ENCODE measurements around the gene PCNX2. TPM values are rescaled to one million over a fixed set of nuclear protein-coding genes. Genes with fewer than 3 reads are reported as not detected.
A peak's percentile ranks its signal among the peaks of the same experiment; 100 is the strongest.
"Not testable (repeated sequence)": the region's sequence is repeated elsewhere in the genome, so short reads cannot be mapped to it uniquely, and the experiment has no call there.

PCNX2 gene
- total RNA-seq, 1 donor from 2014 or later = 12.8 TPM

DNA sequence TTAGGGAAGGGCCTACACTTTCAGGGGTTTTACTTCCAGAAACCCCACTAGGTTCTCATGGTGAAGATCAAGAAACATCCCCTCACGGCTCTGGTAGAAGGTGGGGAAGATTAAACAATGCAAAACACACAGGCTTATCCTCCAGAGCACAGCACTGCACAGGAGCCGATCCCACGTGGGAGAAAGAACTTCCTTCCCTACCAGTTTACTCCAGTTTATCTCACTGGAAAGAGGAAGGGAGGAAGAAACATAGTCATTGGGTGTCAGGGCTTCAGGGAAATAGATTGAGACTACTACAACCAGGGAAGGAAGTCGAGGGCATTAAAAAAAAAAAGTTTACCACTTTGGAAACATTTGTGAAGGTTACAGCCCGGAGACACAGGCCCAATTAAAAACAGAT, 180.7 kb downstream of the PCNX2 start:
- Mint-ChIP-seq H3K36me3 (ENCODE audit: low read depth) (peaks cover 6% of the 10 kb centered on the region), H3K9me3 (no peaks in the 10 kb centered on the region), H3K27me3 (ENCODE audit: low read depth) (no peaks in the 10 kb centered on the region), H3K4me1 (ENCODE audit: low read depth) (peaks cover 29% of the 10 kb centered on the region), H3K27ac (no peak overlapping the region), H3K4me3 (ENCODE audit: low read depth) (no peak overlapping the region)
- intact Hi-C loops (cut with micrococcal nuclease) = loop anchor here (10.0 kb wide), 1 partner anchor 310 kb away; the partner anchor contains the start of gene MAP10
- no peak for DNase-seq (ENCODE audit: low spot score)

DNA sequence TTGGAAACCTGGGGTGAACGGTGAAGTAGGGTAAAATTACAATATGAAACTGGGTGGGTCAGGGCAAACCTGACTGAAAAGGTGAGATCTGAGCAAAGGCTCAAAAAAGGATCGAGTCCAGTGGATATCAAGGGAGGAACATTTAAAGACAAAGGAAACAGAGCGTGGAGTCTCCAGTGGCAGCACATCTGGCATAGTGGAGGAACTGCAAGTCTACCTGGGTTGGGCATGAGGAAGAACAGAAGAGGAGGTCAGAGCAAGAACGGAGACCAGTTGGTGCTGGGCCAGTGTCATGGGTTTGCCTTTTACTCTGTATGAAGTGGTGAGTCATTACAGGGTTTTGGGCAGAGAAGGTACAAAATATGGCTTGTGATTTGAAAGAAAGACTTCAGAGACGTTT, 181.4 kb downstream of the PCNX2 start:
- Mint-ChIP-seq H3K27ac (no peak overlapping the region), H3K27me3 (ENCODE audit: low read depth) (no peaks in the 10 kb centered on the region), H3K9me3 (no peaks in the 10 kb centered on the region), H3K4me3 (ENCODE audit: low read depth) (no peak overlapping the region), H3K36me3 (ENCODE audit: low read depth) (peaks cover 6% of the 10 kb centered on the region), H3K4me1 (ENCODE audit: low read depth) (peaks cover 29% of the 10 kb centered on the region)
- intact Hi-C loops (cut with micrococcal nuclease) = loop anchor here (10.0 kb wide), 1 partner anchor 309 kb away; the partner anchor contains the start of gene MAP10
- no peak for DNase-seq (ENCODE audit: low spot score)

DNA sequence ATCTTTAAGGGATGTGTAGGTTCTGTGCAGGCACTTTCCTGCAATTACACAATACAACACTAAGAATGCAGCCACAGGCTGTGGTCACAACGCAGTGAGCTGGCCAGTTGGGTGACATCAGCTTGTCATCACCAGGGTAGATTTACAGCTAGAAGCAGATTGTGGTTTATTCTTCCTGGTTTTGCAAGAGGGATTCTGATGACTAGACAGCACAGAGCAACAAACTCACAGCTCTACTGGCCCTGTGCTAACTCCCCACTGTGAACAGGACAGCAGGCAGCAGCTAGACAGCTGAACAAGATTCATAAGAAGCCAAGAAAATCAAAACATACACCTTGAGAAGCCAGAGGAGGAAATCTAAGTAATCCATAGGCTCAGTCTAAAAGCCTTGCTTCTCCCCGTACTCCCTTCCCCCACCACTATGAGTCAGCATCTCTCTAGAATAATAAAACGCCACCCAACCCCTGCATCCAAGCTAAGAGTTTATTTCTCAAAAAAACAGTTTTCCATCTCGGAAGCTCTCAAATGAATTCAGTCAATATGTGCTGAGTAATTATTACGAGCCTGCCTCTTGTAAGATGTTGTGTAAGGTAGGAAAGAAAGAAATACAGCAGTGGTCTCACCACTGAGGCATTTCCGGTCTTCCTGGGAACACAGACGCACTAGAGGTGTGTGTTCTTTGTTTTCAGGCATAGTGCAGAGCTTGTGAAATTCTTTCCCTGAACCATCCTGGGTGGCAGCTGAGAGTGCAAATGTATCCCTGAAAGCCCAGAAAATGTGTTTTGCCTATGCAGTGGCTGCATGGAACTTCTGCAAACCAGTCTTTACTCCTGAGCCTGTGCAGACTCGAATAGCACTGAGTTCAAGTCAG, 182.3 kb downstream of the PCNX2 start:
- DNase-seq (ENCODE audit: low spot score) = peak; percentile 31
- Mint-ChIP-seq H3K36me3 (ENCODE audit: low read depth) (peaks cover 6% of the 10 kb centered on the region), H3K4me1 (ENCODE audit: low read depth) (peaks cover 29% of the 10 kb centered on the region), H3K4me3 (ENCODE audit: low read depth) (peak overlapping the region; percentile 47), H3K9me3 (no peaks in the 10 kb centered on the region), H3K27ac (peak overlapping the region; percentile 79), H3K27me3 (ENCODE audit: low read depth) (no peaks in the 10 kb centered on the region)
- intact Hi-C loops (cut with micrococcal nuclease) = loop anchor here (10.0 kb wide), 1 partner anchor 308 kb away; the partner anchor contains the start of gene MAP10

DNA sequence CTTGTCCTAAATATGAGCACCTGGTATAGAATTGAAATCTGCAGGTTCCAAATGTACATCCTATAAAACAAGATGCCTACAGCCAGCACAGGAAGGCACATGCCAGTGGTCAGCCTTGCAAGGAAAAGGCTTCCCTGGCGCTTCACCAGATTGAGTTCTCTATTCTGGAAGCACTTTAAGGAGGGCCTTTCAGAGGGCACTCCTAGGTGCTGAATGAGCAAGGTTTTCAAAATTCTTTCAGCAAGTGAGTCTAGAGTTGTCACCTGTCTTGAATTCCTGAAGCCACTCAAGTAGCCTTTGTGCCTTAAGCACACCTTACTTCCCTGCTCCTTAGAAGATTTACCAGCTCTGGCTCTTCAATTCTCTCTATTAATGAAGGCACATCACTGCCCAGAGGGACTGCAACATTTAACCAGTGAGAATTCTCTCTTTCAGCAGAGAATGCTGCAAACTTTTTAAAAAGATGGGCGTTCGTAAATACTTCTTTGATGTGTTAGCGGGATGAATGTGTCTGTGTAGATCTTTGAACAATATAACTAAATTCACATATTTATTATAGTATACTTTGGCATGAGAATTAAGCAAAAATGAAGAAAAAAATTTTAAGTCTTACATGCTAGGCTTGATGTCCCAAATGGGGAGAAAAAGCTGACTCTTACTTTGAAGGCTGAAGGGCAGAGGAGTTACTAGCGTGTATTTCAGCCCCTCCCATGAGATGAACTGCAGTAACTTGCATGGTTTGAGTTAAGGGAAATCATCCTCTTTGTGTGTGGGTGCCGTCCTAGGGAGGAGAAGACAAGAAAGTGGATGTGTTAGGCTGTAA, 183.1 kb downstream of the PCNX2 start:
- no peak overlapping the region for H3K4me3 Mint-ChIP-seq (ENCODE audit: low read depth)
- intact Hi-C loops (cut with micrococcal nuclease) = loop anchor here (10.0 kb wide), 1 partner anchor 308 kb away; the partner anchor contains the start of gene MAP10
- H3K27me3 Mint-ChIP-seq (ENCODE audit: low read depth) = no peaks in the 10 kb centered on the region
- DNase-seq (ENCODE audit: low spot score) = no peak
- peak overlapping the region; percentile 79 for H3K27ac Mint-ChIP-seq
- H3K36me3 Mint-ChIP-seq (ENCODE audit: low read depth) = peaks cover 6% of the 10 kb centered on the region
- H3K9me3 Mint-ChIP-seq = no peaks in the 10 kb centered on the region
- peaks cover 29% of the 10 kb centered on the region for H3K4me1 Mint-ChIP-seq (ENCODE audit: low read depth)

DNA sequence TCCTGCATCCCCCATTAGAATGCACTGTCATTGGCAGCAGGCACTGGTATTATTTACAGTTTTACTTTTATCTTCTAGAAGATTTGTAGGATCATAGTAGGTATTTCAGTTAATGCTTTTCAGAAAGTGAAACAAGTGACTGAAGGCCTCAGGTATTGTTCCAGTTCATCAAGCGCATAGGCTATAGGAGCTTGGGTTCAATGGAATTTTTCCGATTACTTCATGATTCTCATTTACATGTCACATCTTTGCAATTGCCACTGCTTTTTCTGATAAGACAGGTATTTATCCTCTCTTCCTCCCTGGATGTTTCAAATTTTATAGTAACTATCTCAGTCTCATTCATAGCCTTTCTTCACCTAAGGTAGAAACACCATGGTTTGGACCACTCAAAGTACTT, 183.8 kb downstream of the PCNX2 start:
- H3K9me3 Mint-ChIP-seq = no peaks in the 10 kb centered on the region
- DNase-seq (ENCODE audit: low spot score) = no peak
- peaks cover 29% of the 10 kb centered on the region for H3K4me1 Mint-ChIP-seq (ENCODE audit: low read depth)
- no peaks in the 10 kb centered on the region for H3K27me3 Mint-ChIP-seq (ENCODE audit: low read depth)
- intact Hi-C loops (cut with micrococcal nuclease) = loop anchor here (10.0 kb wide), 1 partner anchor 307 kb away; the partner anchor contains the start of gene MAP10
- H3K4me3 Mint-ChIP-seq (ENCODE audit: low read depth) = no peak overlapping the region
- peaks cover 6% of the 10 kb centered on the region for H3K36me3 Mint-ChIP-seq (ENCODE audit: low read depth)
- no peak overlapping the region for H3K27ac Mint-ChIP-seq

DNA sequence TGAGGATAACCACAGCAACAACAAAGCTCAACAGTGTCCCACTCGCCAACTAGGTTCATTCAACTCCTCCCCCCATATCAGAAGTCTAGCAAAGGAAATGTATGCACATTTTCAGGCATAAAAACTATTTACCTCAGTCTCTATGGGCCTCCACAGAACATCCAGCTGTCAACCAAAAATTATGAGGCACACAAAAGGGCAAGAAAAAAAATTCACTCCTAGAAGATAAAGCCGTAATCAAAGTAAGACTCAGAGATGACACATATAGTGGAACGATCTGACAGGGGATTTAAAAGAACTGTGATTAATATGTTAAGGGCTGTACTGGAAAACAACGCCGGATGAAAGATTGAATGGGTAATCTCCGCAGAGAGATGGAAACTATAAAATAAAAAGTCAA, 186.4 kb downstream of the PCNX2 start:
- no peak for DNase-seq (ENCODE audit: low spot score)
- Mint-ChIP-seq H3K36me3 (ENCODE audit: low read depth) (peaks cover 6% of the 10 kb centered on the region), H3K27ac (no peak overlapping the region), H3K4me1 (ENCODE audit: low read depth) (peaks cover 17% of the 10 kb centered on the region), H3K27me3 (ENCODE audit: low read depth) (no peaks in the 10 kb centered on the region), H3K9me3 (no peaks in the 10 kb centered on the region), H3K4me3 (ENCODE audit: low read depth) (no peak overlapping the region)
- intact Hi-C loops (cut with micrococcal nuclease) = no loop called here

DNA sequence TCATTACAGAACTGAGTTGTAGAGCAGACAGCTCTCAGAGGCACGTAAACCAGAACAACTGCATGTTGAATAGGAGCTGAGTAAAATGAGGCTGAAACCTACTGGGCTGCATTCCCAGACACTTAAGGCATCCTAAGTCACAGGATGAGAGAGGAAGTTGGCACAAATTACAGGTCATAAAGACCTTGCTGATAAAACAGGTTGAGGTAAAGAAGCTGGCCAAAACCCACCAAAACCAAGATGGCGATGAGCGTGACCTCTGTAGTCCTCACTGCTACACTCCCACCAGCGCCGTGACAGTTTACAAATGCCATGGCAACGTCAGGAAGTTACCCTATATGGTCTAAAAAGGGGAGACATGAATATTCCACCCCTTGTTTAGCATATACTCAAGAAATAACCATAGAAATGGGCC, 187.8 kb downstream of the PCNX2 start:
- peaks cover 17% of the 10 kb centered on the region for H3K36me3 Mint-ChIP-seq (ENCODE audit: low read depth)
- H3K4me1 Mint-ChIP-seq (ENCODE audit: low read depth); H3K9me3 Mint-ChIP-seq; intact Hi-C loops (cut with micrococcal nuclease); DNase-seq (ENCODE audit: low spot score); H3K4me3 Mint-ChIP-seq (ENCODE audit: low read depth); H3K27ac Mint-ChIP-seq; H3K27me3 Mint-ChIP-seq (ENCODE audit: low read depth): not testable (repeated sequence)

DNA sequence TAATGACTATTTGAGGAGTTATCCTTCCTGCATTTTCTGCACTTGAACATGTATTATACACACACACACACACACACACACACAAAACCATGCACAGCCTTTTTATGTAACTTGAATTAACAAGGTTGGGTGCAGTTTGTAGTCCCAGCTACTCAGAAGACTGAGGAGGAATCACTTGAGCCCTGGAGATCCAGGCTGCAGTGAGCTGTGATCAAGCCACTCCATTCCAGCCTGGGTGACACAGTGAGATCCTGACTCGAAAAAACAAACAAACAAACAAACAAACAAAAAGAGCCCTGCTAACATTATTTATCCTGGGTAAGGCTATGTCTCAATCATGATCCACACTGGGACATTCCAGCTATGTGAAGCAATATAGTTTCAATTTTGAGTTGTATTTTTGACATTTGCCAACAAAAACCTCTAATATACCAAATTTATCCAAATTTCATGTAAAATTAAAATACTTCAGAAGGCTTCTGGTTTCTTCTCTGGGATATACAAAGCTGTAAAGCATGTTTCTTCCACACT, 188.3 kb downstream of the PCNX2 start:
- intact Hi-C loops (cut with micrococcal nuclease) = no loop called here
- Mint-ChIP-seq H3K9me3 (peaks cover 4% of the 10 kb centered on the region), H3K36me3 (ENCODE audit: low read depth) (peaks cover 21% of the 10 kb centered on the region), H3K27ac (no peak overlapping the region), H3K4me3 (ENCODE audit: low read depth) (no peak overlapping the region), H3K4me1 (ENCODE audit: low read depth) (peaks cover 7% of the 10 kb centered on the region), H3K27me3 (ENCODE audit: low read depth) (no peaks in the 10 kb centered on the region)
- DNase-seq (ENCODE audit: low spot score) = no peak

DNA sequence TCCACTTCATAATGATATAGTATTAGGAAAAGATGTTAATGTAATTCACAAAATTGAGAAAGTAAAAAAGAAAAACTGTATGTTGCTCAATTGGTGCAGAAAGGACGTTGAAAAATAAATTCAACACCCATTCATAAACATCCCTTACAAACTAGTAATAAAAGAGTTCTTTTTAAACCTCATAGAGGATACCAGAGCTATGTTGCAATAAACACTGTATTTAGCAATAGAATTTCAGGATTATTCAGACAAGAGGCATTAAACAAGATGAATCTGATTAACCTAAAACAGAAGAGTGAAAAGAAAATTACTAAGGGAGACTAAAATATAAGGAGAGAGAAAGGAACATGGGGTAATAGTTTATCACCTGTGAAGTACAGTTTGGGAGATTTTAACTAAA, 190.3 kb downstream of the PCNX2 start:
- H3K9me3 Mint-ChIP-seq = peaks cover 4% of the 10 kb centered on the region
- peaks cover 13% of the 10 kb centered on the region for H3K4me1 Mint-ChIP-seq (ENCODE audit: low read depth)
- intact Hi-C loops (cut with micrococcal nuclease) = no loop called here
- peaks cover 19% of the 10 kb centered on the region for H3K36me3 Mint-ChIP-seq (ENCODE audit: low read depth)
- no peak overlapping the region for H3K4me3 Mint-ChIP-seq (ENCODE audit: low read depth)
- no peak for DNase-seq (ENCODE audit: low spot score)
- H3K27ac Mint-ChIP-seq = no peak overlapping the region
- no peaks in the 10 kb centered on the region for H3K27me3 Mint-ChIP-seq (ENCODE audit: low read depth)

DNA sequence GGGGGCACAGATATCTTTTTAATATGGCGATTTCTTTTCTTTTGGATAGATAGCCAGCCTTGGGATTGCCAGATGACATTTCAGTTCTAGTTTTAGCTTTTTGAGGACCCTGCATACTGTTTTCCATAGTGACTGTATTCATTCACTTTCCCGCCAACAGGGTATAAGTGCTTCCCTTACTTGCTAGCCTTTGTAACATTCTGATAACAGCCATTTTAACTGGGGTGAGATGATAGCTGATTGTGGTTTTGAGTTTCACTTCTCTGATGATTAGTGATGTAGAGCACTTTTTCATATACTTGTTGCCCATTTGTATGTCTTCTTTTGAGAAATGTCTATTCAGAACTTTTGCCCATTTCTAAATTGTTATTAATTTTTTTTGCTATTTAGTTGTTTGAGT, 193.2 kb downstream of the PCNX2 start:
- Mint-ChIP-seq H3K27ac (no peak overlapping the region), H3K4me3 (ENCODE audit: low read depth) (no peak overlapping the region), H3K9me3 (peaks cover 4% of the 10 kb centered on the region), H3K4me1 (ENCODE audit: low read depth) (peaks cover 29% of the 10 kb centered on the region), H3K27me3 (ENCODE audit: low read depth) (no peaks in the 10 kb centered on the region), H3K36me3 (ENCODE audit: low read depth) (peaks cover 21% of the 10 kb centered on the region)
- intact Hi-C loops (cut with micrococcal nuclease) = no loop called here
- DNase-seq (ENCODE audit: low spot score) = no peak

DNA sequence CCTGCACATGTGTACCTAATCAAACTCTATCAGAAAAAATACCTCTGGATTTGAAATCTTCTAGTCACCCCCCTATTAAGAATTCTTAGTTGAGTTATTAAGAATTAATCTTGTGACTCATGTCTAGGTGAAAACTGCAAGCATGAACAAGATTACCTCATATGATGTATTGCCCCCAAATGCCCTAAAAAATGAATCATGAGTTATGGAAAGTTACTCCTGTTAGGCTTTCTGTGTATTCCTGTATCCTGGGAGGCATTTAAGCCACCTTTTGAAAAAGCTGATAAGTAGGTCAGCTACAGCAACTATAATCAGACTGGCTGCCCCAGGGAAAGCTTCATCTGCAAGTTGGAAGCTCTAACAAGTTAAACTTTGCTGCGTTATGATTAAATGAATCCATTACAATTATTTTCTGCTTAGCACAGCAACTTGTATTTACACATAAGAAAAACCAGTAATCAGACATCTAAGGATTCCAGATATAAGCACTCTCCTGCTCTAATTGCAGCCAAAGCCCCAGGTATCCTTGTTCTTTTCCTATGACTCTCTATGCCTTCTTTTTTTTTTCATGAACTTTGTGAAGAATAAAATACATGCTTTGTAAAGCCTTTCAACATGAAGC, 197.5 kb downstream of the PCNX2 start:
- Mint-ChIP-seq H3K36me3 (ENCODE audit: low read depth) (peaks cover 22% of the 10 kb centered on the region), H3K27ac (no peak overlapping the region), H3K4me3 (ENCODE audit: low read depth) (no peak overlapping the region)

DNA sequence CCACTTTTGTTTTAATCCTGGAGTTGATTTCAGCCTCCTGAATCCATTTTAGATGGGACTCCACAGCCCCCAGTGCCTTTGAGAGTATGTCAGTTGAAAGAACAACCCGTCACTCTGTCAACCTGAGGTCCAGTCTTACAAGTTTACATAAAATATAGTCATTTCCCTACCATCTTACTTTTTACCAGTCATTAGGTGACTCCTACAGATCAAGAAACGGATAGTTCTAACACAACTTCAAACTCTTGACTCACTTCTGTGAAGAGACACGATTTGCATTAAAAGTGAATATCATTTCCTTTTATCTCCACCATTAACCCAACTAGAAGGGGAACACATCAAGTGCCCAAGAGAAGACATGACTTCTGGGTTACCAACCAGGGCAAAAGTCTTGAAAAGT, 198.0 kb downstream of the PCNX2 start:
- H3K27ac Mint-ChIP-seq = no peak overlapping the region
- intact Hi-C loops (cut with micrococcal nuclease) = no loop called here
- peaks cover 19% of the 10 kb centered on the region for H3K36me3 Mint-ChIP-seq (ENCODE audit: low read depth)
- no peak overlapping the region for H3K4me3 Mint-ChIP-seq (ENCODE audit: low read depth)
- no peaks in the 10 kb centered on the region for H3K27me3 Mint-ChIP-seq (ENCODE audit: low read depth)
- DNase-seq (ENCODE audit: low spot score) = no peak
- peaks cover 30% of the 10 kb centered on the region for H3K4me1 Mint-ChIP-seq (ENCODE audit: low read depth)
- H3K9me3 Mint-ChIP-seq = no peaks in the 10 kb centered on the region

More for the DNA sequence above, 197.5 kb downstream of the PCNX2 start:
- H3K4me1 Mint-ChIP-seq (ENCODE audit: low read depth) = peaks cover 33% of the 10 kb centered on the region
- intact Hi-C loops (cut with micrococcal nuclease) = no loop called here
- no peaks in the 10 kb centered on the region for H3K9me3 Mint-ChIP-seq
- DNase-seq (ENCODE audit: low spot score) = no peak
- no peaks in the 10 kb centered on the region for H3K27me3 Mint-ChIP-seq (ENCODE audit: low read depth)

Data from activated T-helper 2 cell treated with anti-CD3 and anti-CD28 coated beads, Interferon-gamma antibody, Interleukin-2, Interleukin-4, amounts not matched to agents 10 μg/mL and 5 μg/mL and 100 μg/mL, durations not matched to agents 14 hours and 24 hours and 36 hours (primary cell).